Stimulated activated CD4-positive, alpha-beta T cell treated with anti-CD3 and anti-CD28 coated beads, Interleukin-2, amount 100 ng/mL, for 24 hours (primary cell): ENCODE measurements around the gene GALNT14.

Experiments
- DNase-seq, 2 donors: peaks; one replicate each; pipeline ENCODE4 v3.0.0-alpha.2; 2020

GALNT14 gene

DNA sequence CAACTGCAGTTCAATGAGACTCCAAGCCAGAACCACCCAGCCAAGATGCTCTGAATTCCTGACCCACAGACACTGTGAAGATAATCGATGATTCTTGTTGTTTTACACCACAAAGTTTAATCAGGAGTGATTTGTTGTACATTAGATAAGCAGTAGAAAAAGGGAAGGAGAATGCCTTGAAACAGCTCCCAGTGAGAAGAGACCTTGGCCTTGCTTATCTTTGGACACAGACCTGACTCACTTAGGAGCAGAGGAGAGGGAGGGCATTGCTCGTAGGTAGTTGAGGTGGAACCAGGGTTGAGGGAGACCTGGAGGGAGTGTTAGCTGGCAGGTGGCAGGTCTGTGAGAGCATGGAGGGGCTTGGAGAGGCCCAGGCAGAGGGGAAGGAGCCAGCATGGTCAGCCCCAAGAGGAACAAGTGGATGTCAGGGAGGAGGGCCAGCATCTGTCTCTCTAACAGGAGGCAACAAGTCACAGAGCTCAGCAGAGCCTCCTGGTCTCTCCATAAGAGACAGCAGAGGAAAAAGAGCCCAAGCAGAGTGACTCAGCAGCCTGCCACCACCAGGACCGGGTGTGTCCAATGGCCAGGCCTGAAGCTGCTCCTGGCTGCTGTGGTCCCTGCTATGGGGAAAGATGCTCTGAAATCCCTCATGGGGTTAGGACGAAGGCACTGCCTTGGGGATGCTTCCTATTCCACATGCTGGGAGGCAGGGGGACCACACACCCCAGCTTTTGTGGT is 169.4 kb downstream of the GALNT14 start:
- DNase-seq: no peak

DNA sequence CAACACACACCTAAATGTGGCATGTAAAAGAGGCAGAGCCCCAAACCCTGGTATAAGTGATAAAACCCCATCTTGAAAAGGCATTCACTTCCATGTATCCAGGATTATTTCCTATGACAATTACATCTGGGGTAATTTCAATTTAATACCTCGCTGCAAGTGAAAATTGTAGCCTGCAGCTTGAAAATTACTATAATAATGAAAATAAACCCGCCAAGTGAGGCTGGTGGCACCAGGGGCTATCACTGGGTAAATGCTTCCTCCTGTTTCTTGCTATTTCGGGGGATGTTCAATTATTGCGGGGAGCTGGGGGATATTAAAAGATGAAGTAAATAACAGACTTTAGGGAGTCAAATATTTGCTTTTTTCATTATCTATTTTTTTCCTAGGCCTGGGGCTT is 171.5 kb downstream of the GALNT14 start:
- DNase-seq: no peak

DNA sequence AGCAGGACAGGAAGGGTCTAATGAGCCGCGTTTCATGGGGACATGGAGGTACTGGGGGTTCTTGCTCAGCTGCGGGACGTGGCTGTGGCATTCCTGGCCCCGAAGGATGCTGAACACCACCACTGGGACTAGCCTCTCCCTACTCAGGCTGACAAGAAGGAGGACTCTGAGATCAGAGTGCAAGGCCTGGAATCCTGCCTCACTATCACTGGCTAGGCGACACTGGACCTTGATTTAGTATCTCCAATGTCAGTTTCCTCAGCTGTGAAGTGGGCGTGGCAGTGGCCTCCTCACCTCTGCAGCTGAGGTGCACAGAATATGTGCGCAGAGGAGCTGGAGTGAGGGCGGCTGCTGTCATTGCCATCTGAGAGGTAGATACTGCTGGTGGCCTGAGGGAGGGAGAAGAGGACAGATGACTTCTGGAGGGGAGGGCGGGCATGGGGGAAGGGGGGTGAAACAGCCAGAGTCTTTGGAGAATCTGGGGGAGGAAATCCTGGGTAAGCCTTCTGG is 173.2 kb downstream of the GALNT14 start:
- DNase-seq: no peak

DNA sequence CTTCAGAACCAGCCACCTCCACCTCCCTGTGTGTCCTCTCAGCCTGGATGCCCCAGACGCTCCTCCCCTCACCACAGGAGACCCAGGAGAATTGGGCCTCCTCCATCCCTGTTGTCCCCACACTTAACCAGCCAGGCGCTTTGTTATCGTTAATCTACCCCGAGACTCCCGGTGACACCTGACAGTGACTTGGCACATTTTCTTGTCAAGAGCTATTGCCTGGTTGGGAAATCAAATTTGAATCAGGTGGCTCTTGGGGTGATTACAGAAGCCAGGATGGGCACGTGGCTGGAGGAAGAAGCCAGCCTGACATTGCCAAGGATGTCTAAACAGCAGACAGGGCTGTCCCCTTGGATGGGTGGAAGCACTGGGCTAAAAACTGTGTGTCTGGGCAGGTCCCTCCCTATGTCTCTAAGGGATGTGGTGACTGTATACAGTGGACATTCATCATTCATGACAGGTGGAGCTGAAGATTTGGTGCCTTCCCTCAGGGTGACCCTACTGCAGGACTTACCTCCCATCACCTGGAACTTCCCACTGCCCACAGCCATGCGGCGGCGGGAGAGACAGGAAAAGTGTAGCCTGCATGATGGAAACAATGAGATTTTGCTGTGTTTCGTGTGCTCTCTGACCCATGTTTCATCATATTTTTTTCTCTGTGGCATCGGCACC is 173.8 kb downstream of the GALNT14 start:
- DNase-seq: no peak

DNA sequence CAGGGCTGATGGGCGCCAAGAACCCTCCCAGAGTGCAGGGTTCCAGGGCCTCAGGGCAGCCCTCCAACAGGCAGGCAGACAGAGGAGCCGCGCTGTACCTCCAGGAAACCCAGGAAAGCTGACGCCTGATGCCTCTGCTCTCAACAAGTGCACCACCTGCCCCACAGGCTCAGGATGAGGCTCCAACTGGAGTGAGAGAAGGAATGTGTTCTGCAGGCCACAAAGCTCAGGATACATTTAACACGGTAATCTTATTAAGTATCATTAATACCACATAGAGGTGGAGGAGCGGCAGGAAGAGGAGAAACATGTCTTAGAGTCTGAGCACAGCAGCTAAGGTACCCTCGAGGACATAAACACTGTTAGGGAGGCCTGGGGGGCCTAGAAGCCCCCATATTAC is 175.1 kb downstream of the GALNT14 start:
- no peak for DNase-seq

DNA sequence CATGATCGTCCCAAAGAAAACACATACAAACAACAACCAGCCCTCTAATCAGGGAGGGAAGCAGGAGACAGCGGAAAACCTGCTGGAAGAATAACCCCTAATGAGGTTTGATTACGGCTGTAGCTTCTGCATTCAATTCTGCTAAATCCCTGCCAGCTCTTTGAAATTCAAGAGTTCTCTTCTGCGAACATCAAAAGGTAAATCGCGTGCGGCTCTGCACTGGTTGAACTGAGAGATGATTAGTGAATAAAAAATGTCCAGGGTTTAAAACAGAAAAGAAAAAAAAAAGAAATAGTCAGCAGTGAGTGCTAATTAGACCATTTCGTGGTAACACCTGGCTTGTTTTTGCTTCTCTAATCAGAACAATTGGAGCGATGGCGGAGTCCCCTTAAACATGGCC is 178.0 kb downstream of the GALNT14 start:
- no peak for DNase-seq

DNA sequence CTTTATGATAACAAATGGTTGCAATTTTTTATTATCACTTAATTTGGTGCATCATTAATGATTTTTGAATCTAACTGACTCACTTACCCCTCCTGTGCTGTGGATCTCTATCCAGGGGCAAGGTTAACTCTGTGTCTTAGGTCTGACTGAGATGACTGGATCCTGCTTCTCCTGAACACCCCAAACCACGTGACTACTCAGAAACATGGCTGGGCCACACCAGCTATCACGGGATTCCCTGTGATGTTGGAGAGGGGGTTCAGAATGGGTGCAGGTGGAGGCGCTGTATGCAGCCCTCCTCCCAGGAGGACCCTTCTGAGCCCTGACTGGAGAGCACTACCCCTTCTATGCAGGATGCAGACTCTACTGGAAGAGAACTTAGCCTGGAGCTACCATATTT is 178.6 kb downstream of the GALNT14 start:
- no peak for DNase-seq

DNA sequence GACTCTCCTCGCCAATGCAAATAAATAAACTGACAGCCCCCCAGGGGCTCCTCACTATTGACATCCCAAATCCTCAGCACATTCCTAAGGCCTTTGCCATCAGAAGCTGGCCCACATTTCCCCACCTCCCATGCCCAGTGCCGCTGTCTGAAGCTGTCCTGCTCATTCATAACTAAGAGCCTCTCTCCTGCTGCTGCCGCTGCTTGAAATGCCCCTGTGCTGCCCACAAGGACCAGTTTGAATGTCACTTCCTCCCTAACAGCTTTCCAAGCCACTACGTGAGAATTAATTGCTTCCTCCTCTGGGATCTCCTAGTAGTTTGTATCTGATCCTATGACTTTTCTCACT is 179.3 kb downstream of the GALNT14 start:
- no peak for DNase-seq

DNA sequence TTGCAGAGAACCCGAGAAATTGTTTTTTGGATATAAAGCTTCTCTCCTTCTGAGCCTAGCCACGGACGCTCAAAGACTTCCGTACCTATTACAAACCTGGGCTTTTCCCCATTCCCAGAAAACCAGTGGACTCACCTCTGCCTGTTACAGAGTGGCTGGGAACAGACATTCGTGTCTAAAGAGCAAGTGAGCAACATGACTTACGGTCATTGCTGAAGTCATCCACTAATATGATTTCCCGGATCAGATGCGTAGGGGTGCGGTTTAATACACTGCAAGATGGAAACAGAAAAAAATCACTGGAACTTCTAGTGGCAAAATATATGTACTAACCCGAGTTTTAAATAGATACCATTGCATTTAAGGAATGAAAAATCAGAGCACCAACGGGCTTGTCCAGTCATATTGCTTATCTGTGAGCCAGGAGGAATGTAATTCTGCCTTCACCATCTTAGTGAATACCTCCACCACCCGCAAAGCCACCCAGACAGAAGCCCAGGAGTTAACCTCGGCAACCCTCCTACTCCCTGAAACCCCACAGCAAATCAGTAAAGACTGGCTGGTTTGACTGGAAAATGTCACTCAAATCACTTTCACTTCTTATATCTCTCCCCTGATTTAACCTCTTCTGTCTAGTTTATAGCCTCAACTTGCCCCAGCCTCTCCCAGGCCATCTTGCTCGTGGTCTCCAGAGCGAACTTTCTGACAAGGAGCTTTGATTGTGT is 179.9 kb downstream of the GALNT14 start:
- no peak for DNase-seq

DNA sequence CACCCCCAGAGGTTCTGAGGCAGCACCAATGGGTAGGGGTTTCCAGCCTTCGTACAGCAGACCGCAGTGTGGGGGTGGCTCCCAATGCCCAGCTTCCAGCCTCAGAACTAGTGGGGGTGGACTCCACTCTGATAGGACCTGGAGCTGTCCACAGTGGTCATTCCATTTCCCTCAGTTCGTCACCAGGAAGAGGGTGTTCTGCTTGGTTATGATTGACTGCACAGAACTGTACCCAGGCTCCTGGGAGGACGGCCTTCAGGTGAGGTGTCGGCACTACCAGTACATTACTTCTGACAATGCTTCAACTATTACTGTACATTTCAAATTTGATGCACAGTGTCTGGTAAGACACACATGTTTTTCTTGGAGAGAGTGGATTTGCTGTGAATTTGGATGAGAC is 180.6 kb downstream of the GALNT14 start:
- DNase-seq: no peak

DNA sequence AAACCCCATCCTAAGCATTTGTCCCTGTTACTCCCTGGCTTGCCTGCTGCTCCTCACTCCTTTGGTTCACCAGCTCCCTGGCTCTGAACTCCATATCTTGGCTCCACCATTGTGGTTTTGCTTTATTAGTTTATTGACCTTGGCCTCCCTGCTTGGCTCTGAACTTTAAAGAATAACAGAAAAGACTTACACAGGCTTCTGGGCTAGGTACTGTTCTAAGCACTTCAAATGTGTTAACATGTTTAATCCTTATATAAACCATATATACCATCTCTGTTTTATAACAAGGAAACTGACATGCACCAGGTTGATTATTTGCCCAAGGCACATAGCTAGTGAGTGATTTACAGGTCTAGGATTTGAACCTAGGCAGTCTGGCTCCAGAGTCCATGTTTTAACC is 181.2 kb downstream of the GALNT14 start:
- no peak for DNase-seq

DNA sequence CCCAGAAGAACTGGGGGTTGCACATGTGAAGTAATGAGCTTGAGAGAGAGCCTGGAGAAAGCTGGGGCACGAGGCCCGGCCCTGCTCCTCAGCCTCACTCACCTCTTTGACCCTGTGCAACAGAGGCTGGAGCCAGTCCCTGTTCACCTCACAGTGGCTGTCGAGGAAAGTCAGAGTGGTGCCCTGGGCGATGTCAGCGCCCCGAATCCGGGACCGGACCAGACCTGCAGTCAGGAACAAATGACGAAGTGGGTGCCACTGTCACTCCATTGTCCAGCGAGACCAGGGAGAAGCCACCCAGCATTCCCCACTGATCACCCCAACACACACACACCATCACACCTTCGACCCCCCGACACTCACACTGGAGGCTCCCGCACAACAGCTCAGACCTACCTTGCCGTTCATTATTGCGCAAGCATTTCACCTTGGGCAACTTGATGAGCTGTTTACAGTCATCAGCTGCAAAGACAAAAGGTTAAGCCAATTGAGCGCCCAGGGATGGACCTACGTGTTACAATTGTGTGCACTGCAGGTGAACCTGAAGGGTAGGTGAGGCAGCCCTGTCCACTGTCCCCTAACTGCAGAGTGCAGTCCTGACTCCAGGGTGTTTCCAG is 182.6 kb downstream of the GALNT14 start:
- no peak for DNase-seq

DNA sequence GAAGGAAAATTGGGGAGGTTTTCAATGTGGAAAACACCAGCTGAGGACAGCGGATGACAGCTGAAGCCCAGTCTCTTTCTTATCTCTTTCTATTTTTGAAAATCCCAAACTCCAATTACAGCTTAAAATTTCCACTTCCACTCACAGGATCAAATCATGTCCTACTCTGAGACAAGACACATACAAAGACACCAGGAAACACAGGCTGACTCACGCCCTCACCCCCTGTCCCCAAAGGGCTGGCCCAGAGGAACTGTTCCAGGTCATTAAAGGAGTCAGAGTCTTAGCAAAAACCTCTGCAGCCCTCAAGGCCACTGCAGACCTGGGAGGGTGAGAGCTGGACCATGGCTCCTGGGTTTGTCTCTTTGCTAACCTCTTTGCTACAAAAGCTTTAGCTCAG is 187.9 kb downstream of the GALNT14 start:
- DNase-seq: no peak

DNA sequence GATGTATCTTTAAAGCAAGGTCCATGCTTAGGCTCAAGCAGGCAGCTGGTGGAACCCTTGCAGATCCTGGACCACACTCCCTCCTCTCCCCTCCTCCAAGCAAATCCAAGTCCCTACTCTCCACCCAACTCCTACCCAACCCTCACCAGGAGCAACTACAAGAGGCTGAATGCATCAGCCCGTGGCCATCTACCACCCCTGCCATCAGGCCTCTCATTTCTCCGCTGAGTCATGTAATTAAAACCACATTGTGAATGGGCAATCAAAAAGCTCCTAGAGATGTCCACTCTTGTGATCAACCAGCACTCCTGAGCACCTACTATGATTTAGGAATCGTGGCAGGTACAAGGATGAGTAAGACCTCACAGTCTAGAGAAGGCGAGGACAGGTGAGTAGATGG is 188.8 kb downstream of the GALNT14 start:
- DNase-seq: no peak

DNA sequence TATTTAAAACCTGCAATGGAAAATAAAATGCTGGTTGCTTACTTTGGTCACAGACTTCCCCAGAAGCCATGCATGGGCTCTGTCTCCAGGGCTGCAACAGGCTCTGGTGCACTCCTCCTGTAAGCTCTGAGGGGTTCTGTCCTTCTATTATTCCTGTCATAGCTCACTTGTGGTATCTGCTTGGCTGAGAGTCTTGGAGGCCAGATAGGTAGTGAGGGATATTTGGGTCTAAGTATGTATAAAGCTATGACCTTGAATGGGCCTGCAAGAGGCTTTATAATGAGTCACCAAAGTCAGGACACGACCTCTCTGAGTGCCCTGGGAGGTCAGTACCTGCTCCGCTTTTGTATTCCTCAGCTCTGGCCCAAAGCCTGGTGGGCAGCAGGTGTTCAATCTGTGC is 189.4 kb downstream of the GALNT14 start:
- no peak for DNase-seq

DNA sequence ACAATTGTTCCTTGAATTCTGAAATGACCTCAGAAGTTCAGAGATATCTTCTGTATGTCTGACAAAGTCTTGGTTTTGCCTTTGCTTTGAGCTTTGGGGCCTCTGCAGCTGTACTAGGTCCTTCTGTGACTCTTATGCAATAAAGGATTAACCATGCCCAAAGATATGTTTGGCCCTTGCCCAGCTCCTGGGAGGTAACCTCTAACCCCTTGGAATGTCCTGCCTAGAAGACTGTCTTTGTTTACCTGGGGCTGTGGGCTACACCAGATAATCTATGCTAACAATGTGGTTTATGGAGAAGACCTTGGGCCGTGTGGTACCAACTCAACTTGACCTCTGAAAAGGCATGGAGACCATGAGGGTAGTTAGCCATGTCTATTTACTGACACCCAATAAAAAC is 190.1 kb downstream of the GALNT14 start:
- DNase-seq: no peak

DNA sequence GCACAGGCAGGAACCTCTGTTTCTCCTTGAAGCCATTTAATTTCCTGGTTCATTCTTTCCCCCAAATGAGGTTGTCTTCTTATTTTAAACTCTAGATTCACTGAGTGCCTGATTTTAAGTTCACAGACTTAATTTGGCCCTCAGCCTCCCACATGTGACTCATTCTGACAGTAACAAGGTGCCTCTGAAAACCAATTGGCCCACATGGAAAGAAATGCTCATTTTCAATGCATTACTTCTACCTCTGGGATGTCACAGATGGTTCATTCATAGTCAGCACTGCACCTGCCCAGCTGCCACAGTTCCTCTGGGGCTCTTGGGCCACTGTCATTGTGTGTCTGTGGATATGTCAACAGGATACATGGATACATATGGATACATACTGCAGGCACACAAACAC is 190.6 kb downstream of the GALNT14 start:
- no peak for DNase-seq

DNA sequence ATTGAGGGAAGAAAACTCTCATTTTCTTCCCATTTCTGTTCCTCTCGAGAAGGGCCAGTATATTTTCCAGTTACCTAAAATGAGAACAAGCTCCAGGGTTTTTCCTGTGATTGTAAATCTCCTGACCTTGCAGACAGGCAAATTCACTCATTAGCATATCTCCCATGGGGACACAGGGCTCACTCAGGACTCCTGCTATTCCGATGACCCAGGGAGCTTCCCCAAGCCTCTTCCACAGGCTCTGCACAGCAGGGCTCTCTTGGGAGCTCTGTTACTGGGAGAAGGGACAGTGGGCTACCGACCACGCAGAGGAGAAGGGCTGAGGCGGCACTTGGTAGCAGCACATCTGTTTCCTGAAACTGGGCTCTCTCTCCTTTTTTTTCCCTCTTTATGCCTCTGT is 195.8 kb downstream of the GALNT14 start:
- no peak for DNase-seq

DNA sequence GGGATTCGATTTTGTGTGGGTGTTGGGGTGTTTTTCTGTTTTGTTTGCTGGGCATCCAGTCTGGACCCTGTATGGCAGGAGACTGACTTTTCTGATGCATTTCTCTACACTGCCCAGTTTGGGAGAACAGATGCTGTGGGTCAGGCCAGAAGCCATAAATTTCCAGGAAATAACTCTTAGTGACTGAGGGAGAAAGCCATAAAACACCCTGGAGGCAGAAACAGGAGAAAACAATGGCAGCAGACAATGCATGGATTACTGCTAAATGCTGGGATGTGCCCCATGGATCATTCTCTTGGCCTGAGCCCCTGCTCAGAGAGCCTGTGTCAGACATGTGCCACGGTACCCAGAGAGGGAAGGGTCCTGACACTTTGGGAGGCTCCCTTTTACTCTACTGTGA is 197.4 kb downstream of the GALNT14 start:
- no peak for DNase-seq

DNA sequence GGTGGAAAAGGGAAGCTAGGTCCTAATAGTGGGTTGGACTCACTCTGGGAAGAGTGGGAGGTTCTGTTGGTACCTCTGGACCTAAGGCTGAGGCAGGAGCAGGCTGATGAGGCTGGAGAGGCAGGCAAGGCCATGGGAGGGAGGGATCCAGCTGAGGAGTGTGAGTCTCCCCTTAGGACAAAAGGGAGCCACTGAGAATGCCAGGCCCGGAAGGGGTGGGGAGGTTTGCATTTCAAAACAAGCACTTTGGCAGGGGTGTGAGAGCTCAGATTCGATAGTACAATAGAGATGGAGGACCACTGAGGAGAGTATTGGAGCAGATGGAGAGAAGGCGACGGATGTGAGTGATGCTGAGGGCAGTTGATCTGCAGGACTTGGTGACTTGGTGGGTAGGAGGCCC is 198.9 kb downstream of the GALNT14 start:
- no peak for DNase-seq

DNA sequence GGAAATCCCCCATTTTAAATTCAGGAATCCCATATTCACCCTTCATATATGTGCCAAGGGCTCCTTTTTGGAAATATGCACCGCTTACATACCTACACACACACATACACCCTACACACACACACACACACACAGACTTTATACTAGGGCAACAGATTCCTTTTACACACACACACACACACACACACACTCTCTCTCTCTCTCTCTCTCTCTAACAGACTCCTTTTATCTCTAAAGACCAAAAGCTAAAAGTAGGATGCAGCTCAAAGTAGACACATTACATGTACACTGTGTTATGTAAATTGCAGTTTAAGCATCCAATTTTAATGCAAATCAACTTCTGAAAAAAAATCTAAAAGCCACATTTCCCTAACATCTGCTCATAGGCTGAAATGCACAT is 200.0 kb downstream of the GALNT14 start:
- DNase-seq: no peak

DNA sequence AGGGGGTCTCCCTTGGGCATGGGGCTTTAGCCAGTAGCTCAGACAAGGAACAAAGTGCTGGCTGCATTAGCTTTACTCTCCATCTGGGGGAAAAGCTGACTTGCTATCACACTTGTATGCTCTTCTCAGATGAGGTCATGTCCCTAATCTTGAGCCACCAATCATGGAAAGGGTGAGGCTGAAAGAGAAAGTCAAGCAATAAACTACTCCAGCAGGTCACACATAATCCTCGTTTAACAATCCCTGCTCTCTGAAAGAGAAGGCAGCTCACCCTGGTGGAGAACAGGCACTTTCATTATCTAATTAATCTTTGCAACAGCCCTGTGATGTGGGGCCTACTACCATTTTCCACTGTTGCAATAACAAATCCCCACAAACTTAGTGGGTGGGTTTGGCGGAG is 201.3 kb downstream of the GALNT14 start:
- no peak for DNase-seq

DNA sequence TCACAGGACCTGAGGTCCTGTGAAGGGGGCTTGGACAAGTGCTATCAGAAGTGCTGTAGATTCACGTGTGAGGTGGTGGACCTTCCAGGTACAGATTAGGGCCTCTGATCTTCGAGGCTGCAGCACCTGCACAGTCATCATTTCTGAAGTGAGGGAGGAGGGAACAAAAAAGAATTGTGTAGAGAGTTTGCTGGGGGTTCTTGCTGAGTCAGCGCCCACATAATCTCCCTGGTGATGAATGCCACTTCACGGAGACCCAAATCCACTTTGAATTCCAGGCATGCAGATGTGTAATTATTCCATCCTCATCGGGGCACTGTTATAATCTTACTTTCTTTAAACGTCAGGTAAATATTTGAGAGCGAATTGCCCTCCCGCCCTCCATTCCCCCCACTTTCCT is 202.4 kb downstream of the GALNT14 start:
- no peak for DNase-seq

DNA sequence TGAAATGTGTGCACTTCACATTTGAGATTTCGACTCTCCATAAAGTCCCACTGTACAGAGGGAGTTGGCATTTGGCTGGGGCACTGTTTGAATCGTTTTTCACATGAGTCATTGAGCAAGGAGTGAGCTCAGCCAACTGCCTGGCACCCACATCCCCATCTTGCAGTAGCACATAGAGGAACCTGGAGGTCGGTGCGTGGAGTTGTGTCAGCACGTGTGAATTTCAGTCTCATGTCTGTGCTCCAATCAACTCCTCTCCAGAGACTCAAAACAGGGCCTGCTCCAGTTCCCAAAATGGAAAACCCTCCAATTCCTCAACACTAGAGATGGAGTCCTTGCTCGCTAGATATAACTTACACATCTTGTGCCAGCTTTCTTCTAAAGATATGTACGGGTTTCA is 204.2 kb downstream of the GALNT14 start:
- no peak for DNase-seq
